GM19328 (cell line): ENCODE results near the gene POLR1B.
"Not testable (repeated sequence)": the region's sequence is repeated elsewhere in the genome, so short reads cannot be mapped to it uniquely, and the experiment has no call there.

Experiments
- ATAC-seq: cut with Tn5 transposase; IDR thresholded peaks from one replicate; pipeline ENCODE4 v1.9.1; 2021; ENCODE audit warnings: mild to moderate bottlenecking, moderate library complexity; ENCODE audit not compliant: unreplicated experiment

The POLR1B gene

GRCh38 chr2:112542123-112542983 is at the start of gene POLR1B:
POLR1B (plus strand) TSS chr2:112542465; CDS start chr2:112542495, 30 bp downstream.
- ATAC-seq: peak; percentile 82

- ATAC-seq: no peak
Observed at GRCh38 chr2:112493048-112493447, 49.2 kb upstream of the POLR1B start.

- ATAC-seq: no peak
Observed at GRCh38 chr2:112493858-112494648, 48.2 kb upstream of the POLR1B start.

GRCh38 chr2:112494828-112495227 is 47.4 kb upstream of the POLR1B start:
- ATAC-seq: no peak

- ATAC-seq: not testable (repeated sequence)
Observed at GRCh38 chr2:112495878-112496277, 46.4 kb upstream of the POLR1B start.

- not testable (repeated sequence) for ATAC-seq
Observed at GRCh38 chr2:112500850-112501484, 41.3 kb upstream of the POLR1B start.

- not testable (repeated sequence) for ATAC-seq
Observed at GRCh38 chr2:112509239-112509998, 32.8 kb upstream of the POLR1B start.

- no peak for ATAC-seq
Observed at GRCh38 chr2:112516801-112517200, 25.5 kb upstream of the POLR1B start.

- no peak for ATAC-seq
Observed at GRCh38 chr2:112518807-112519206, 23.5 kb upstream of the POLR1B start.

- no peak for ATAC-seq
Observed at GRCh38 chr2:112519506-112519905, 22.8 kb upstream of the POLR1B start.

GRCh38 chr2:112520234-112520783 is 22.0 kb upstream of the POLR1B start:
- no peak for ATAC-seq

- no peak for ATAC-seq
Observed at GRCh38 chr2:112523291-112523777, 18.9 kb upstream of the POLR1B start.

- ATAC-seq: not testable (repeated sequence)
Observed at GRCh38 chr2:112524276-112524675, 18.0 kb upstream of the POLR1B start.

- ATAC-seq: no peak
Observed at GRCh38 chr2:112528541-112528940, 13.7 kb upstream of the POLR1B start.

- no peak for ATAC-seq
Observed at GRCh38 chr2:112529757-112530156, 12.5 kb upstream of the POLR1B start.

GRCh38 chr2:112530728-112531127 is 11.5 kb upstream of the POLR1B start:
- ATAC-seq: no peak

- ATAC-seq: no peak
Observed at GRCh38 chr2:112534826-112535225, 7.4 kb upstream of the POLR1B start.

GRCh38 chr2:112536665-112537064 is 5.6 kb upstream of the POLR1B start:
- not testable (repeated sequence) for ATAC-seq

GRCh38 chr2:112539306-112539705 is 3.0 kb upstream of the POLR1B start:
- no peak for ATAC-seq

GRCh38 chr2:112540906-112541305 is 1.4 kb upstream of the POLR1B start:
- ATAC-seq: no peak
